H9 (cell line): ENCODE results near the gene FABP3. TPM values are rescaled to one million over a fixed set of nuclear protein-coding genes. Genes with fewer than 3 reads are reported as not detected.

Experiments used
- DNase-seq: peaks from one replicate; pipeline ENCODE4 v3.0.0-alpha.2; 2017
- H2AFZ ChIP-seq: one replicate; pipeline ENCODE4 v1.6.1; 2013; ENCODE audit warnings: mild to moderate bottlenecking, low read length, control low read depth, moderate library complexity
- H2AK5ac ChIP-seq: 2 replicates; pipeline ENCODE4 v1.6.1; 2013; ENCODE audit warnings: low read length, control low read depth, mixed read lengths; ENCODE audit not compliant: insufficient read length
- H2BK120ac ChIP-seq: one replicate; pipeline ENCODE4 v1.6.1; 2013; ENCODE audit warnings: low read depth, mild to moderate bottlenecking, low read length, control low read depth, inconsistent platforms; ENCODE audit not compliant: poor library complexity, severe bottlenecking
- H2BK12ac ChIP-seq: 2 replicates; pipeline ENCODE4 v1.6.1; 2013; ENCODE audit warnings: low read length, control low read depth, mixed read lengths, low read depth; ENCODE audit not compliant: insufficient read length
- H2BK15ac ChIP-seq: 2 replicates; pipeline ENCODE4 v1.6.1; 2013; ENCODE audit warnings: low read depth, low read length, control low read depth
- H2BK20ac ChIP-seq: one replicate; pipeline ENCODE4 v1.6.1; 2013; ENCODE audit warnings: low read depth, mild to moderate bottlenecking, low read length, control low read depth, inconsistent platforms; ENCODE audit not compliant: poor library complexity, severe bottlenecking
- H2BK5ac ChIP-seq: 2 replicates; pipeline ENCODE4 v1.6.1; 2013; ENCODE audit warnings: low read length, control low read depth, mixed read lengths; ENCODE audit not compliant: insufficient read length
- H3K14ac ChIP-seq: 2 replicates; pipeline ENCODE4 v1.6.1; 2013; ENCODE audit warnings: low read length, control low read depth; ENCODE audit not compliant: insufficient read depth
- H3K18ac ChIP-seq: 2 replicates; pipeline ENCODE4 v1.6.1; 2013; ENCODE audit warnings: low read depth, mild to moderate bottlenecking, mixed read lengths, low read length, control low read depth; ENCODE audit not compliant: insufficient read length
- H3K23ac ChIP-seq: 2 replicates; pipeline ENCODE4 v1.6.1; 2013; ENCODE audit warnings: low read length, control low read depth, mixed read lengths, low read depth; ENCODE audit not compliant: insufficient read length
- H3K23me2 ChIP-seq: 2 replicates; pipeline ENCODE4 v1.6.1; 2013; ENCODE audit warnings: low read depth, mild to moderate bottlenecking, mixed read lengths, low read length, control low read depth; ENCODE audit not compliant: insufficient read length, poor library complexity, severe bottlenecking
- H3K27ac ChIP-seq: 2 replicates; pipeline ENCODE4 v1.5.1; 2013; ENCODE audit warnings: low read length, control low read depth, mixed read lengths, low read depth; ENCODE audit not compliant: insufficient read length
- H3K27me3 ChIP-seq: 2 replicates; pipeline ENCODE4 v1.6.1; 2013; ENCODE audit warnings: low read length, control low read depth, inconsistent platforms; ENCODE audit not compliant: insufficient read depth
- H3K4ac ChIP-seq: 2 replicates; pipeline ENCODE4 v1.6.1; 2013; ENCODE audit warnings: low read depth, mild to moderate bottlenecking, control low read depth, inconsistent platforms, low read length, moderate library complexity
- H3K4me1 ChIP-seq: 2 replicates; pipeline ENCODE4 v1.6.1; 2013; ENCODE audit warnings: low read length, control low read depth, inconsistent platforms; ENCODE audit not compliant: insufficient read depth
- H3K4me2 ChIP-seq: 2 replicates; pipeline ENCODE4 v1.6.1; 2013; ENCODE audit warnings: low read length, control low read depth, mixed read lengths; ENCODE audit not compliant: insufficient read length, insufficient read depth
- H3K56ac ChIP-seq: 2 replicates; pipeline ENCODE4 v1.6.1; 2013; ENCODE audit warnings: low read depth, mild to moderate bottlenecking, mixed read lengths, low read length, control low read depth; ENCODE audit not compliant: insufficient read length
- H3K79me1 ChIP-seq: 2 replicates; pipeline ENCODE4 v1.6.1; 2013; ENCODE audit warnings: low read depth, mild to moderate bottlenecking, moderate library complexity, low read length, control low read depth, inconsistent platforms; ENCODE audit not compliant: insufficient read depth, poor library complexity, severe bottlenecking
- H3K79me2 ChIP-seq: 2 replicates; pipeline ENCODE4 v1.6.1; 2013; ENCODE audit warnings: low read length, control low read depth, inconsistent platforms; ENCODE audit not compliant: insufficient read depth
- H3K9ac ChIP-seq: 2 replicates; pipeline ENCODE4 v1.6.1; 2013; ENCODE audit warnings: low read length, control low read depth, mixed read lengths; ENCODE audit not compliant: insufficient read length; ENCODE audit errors: extremely low read depth
- H3K9me3 ChIP-seq: one replicate; pipeline ENCODE4 v1.6.1; 2013; ENCODE audit warnings: low read depth, low read length, inconsistent platforms; ENCODE audit not compliant: control insufficient read depth
- H3T11ph ChIP-seq: one replicate; pipeline ENCODE4 v1.6.1; 2013; ENCODE audit warnings: mild to moderate bottlenecking, low read length, control low read depth, inconsistent platforms
- H4K20me1 ChIP-seq: one replicate; pipeline ENCODE4 v1.6.1; 2013; ENCODE audit not compliant: control insufficient read depth, insufficient read length, insufficient read depth
- H4K5ac ChIP-seq: 2 replicates; pipeline ENCODE4 v1.6.1; 2013; ENCODE audit warnings: low read depth, mild to moderate bottlenecking, mixed read lengths, low read length, control low read depth; ENCODE audit not compliant: insufficient read length
- H4K8ac ChIP-seq: replicated peaks from 2 replicates; pipeline ENCODE4 v1.6.1; 2013; ENCODE audit warnings: low read length, control low read depth, mixed read lengths, low read depth; ENCODE audit not compliant: insufficient read length
- H4K91ac ChIP-seq: 2 replicates; pipeline ENCODE4 v1.6.1; 2013; ENCODE audit warnings: low read depth, mild to moderate bottlenecking, moderate library complexity, mixed read lengths, low read length, control low read depth; ENCODE audit not compliant: insufficient read length
- H3K27ac Mint-ChIP-seq, 3 experiments: 2 replicates in 2 of 3; 3 replicates in 1 of 3; pipeline ENCODE4 v1.8.0; 2020 to 2021; ENCODE audit warnings: mixed read lengths in 3 of 3, mild to moderate bottlenecking in 1 of 3, moderate library complexity in 1 of 3
- H3K27me3 Mint-ChIP-seq: 2 replicates; pipeline ENCODE4 v1.8.0; 2021; ENCODE audit warnings: low read depth, mild to moderate bottlenecking, moderate library complexity, mixed read lengths
- H3K36me3 Mint-ChIP-seq, 3 experiments: 2 replicates in 2 of 3; 3 replicates in 1 of 3; pipeline ENCODE4 v1.8.0; 2020 to 2021; ENCODE audit warnings: low read depth in 3 of 3, mixed read lengths in 3 of 3; ENCODE audit not compliant: insufficient read depth in 1 of 3
- H3K4me1 Mint-ChIP-seq, 2 experiments: 2 replicates each; pipeline ENCODE4 v1.8.0; 2020; ENCODE audit warnings: mixed read lengths in 2 of 2
- H3K4me3 Mint-ChIP-seq, 2 experiments: 2 replicates in 1 of 2; 3 replicates in 1 of 2; pipeline ENCODE4 v1.8.0; 2020 to 2021; ENCODE audit warnings: mild to moderate bottlenecking in 2 of 2, mixed read lengths in 2 of 2, moderate library complexity in 1 of 2
- H3K9me3 Mint-ChIP-seq, 2 experiments: 2 replicates in 1 of 2; 3 replicates in 1 of 2; pipeline ENCODE4 v1.8.0; 2020; ENCODE audit warnings: mild to moderate bottlenecking in 2 of 2, mixed read lengths in 2 of 2, moderate library complexity in 1 of 2
- CTCF ChIP-seq: fragments of 200-600 bp; sonication (generic); conservative IDR thresholded peaks from 3 replicates; pipeline ENCODE4 v1.8.0; 2021; ENCODE audit warnings: antibody characterized with exemption, mild to moderate bottlenecking
- WGBS: extraction: QIAGEN DNeasy Blood & Tissue Kit; methylation state at CpG from one replicate; pipeline ENCODE4 v1.1.7; 2013; ENCODE audit warnings: missing lambda C conversion rate, low lambda C conversion rate, mixed read lengths; ENCODE audit not compliant: insufficient read length; ENCODE audit errors: extremely low coverage; 5-methylcytosine and 5-hydroxymethylcytosine counted together
- total RNA-seq: library from RNA; stranded (reverse); gene quantifications from 2 replicates; pipeline ENCODE4 v1.2.1, GENCODE V29; 2021

The FABP3 gene
- total RNA-seq, 1 experiment from 2014 or later, result 9.0 TPM

- peak overlapping the region in 1 of 3 experiments; percentile 21; a peak in 1 of 7 replicates for H3K27ac Mint-ChIP-seq
- H3K9me3 ChIP-seq, result no peaks in the 10 kb centered on the region
- no peak overlapping the region for H4K91ac ChIP-seq
- no peak overlapping the region for H2BK20ac ChIP-seq
- H2BK5ac ChIP-seq, result no peak overlapping the region
- no peak overlapping the region for H3T11ph ChIP-seq
- H3K27me3 ChIP-seq, result no peaks in the 10 kb centered on the region
- no peak overlapping the region for H3K23ac ChIP-seq
- no peak for DNase-seq
- no peak overlapping the region for H3K4me2 ChIP-seq
- H4K8ac ChIP-seq, result no peak overlapping the region
- peaks cover 3% of the 10 kb centered on the region; the same call in 1 of the 2 replicates for H3K4me1 ChIP-seq
- no peaks in the 10 kb centered on the region for H3K79me1 ChIP-seq
- no peak overlapping the region for H2BK120ac ChIP-seq
- H2BK15ac ChIP-seq, result no peak overlapping the region
- peaks cover 9% of the 10 kb centered on the region for H3K23me2 ChIP-seq
- H4K5ac ChIP-seq, result no peak overlapping the region
- H2AFZ ChIP-seq, result no peak overlapping the region
- H3K14ac ChIP-seq, result no peak overlapping the region
- peaks cover 2% of the 10 kb centered on the region; the same call in 1 of the 2 replicates for H3K27me3 Mint-ChIP-seq
- H3K4me1 Mint-ChIP-seq, result peaks cover 27 to 39% of the 10 kb centered on the region in 2 experiments
- peaks cover 0 to 10% (median 7%) of the 10 kb centered on the region in 3 experiments; a peak in 4 of 7 replicates for H3K36me3 Mint-ChIP-seq
- H2BK12ac ChIP-seq, result no peak overlapping the region
- H3K9me3 Mint-ChIP-seq, result no peaks in the 10 kb centered on the region
- H3K27ac ChIP-seq, result no peak overlapping the region
- no peak overlapping the region for H2AK5ac ChIP-seq
- no peak for TF ChIP-seq CTCF
- H4K20me1 ChIP-seq, result no peaks in the 10 kb centered on the region
- H3K18ac ChIP-seq, result no peak overlapping the region
- H3K9ac ChIP-seq, result no peak overlapping the region
- H3K56ac ChIP-seq, result no peak overlapping the region
- H3K79me2 ChIP-seq, result no peaks in the 10 kb centered on the region
- H3K4me3 Mint-ChIP-seq, result no peak overlapping the region; a peak in 1 of 5 replicates
- no CpG with 5 or more reads among the region's 4 CpGs for WGBS
- no peak overlapping the region for H3K4ac ChIP-seq
Observed at GRCh38 chr1:31418626-31419323, 45.9 kb upstream of the FABP3 start.
